TTC549 (cell line): Measurements from ENCODE around the gene JPH3.

Experiments used
- FAIRE-seq: peaks from 2 replicates; lab custom pipeline; 2012; peaks lifted over from hg19 to GRCh38; lab: Jason Lieb, UNC

JPH3 gene

DNA sequence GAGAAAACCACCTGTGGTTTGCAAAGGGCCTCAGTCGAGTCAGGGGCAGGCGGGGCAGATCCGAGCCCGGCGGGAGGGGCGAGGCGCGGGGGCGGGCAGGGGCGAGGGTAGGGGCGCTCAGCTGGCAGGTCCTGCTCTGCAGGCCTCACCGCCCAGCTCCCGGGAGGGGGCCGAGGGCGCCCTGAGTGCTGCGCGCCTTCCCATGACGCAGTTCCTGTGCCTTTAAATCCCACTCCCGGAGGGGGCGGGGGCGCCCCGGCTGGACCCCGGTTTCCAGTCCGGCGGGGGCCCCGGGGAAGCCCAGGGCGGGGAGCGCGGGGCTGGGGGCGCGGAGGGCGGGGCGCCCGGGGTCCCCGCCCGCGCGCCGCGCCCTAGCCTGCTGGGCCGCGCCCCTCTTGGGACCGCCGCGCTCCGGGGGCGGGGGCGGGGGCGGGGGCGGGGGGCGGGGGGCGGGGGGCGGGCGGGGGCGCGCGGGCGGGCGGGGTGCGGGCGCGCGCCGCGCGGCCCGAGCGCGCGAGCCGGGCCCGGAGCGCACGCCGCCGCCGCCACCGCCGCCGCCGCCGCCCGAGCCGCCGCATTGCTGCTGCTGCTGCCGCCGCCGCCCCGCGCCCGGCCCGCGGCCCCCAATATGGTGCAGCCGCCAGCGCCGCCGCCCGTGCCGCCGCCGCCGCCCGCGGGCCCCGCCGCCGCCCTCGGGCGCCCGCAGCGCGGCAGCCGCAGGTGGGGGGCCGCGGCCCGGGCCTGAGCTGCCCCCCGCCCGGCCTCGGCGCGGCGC lies at the start of gene JPH3:
Gene JPH3 (plus strand): TSS at position 508 of the 775 bp plus-strand sequence. CDS start 639 bp downstream, outside the sequence.
- FAIRE-seq: no peak

DNA sequence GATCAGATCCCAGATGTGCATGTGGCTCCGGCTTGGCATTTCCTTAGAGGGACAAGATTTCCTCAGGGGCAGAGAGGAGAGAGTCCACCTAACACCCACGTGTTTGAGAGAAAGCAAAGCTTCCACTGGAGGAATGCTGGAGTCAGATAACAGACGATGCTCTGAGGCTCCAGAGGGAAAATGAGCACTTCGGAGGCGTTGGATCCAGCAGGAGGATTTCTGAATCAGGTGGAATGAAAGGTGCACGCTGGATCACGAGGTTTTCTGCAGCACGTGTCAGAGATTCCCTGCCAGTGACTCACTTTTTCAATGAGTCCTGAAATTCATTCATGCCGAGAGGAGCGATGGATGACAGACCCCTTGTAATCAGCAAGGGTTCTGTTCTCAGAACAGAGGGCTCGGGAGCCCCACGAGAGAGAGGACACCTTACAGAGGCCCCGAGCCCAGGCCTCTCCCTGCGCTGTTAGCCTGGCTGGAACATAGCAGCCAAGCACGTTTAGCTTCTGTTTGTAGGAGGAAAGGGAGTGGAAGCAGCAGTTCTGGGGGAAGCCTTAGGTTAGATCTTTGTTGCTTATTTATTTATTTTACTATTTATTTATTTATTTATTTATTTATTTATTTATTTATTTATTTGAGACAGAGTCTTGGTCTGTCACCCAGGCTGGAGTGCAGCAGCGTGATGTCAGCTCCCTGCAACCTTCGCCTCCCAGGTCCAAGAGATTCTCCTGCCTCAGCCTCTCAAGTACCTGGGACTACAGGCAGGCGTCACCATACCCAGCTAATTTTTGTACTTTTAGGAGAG lies 49.3 kb upstream of the JPH3 start:
- FAIRE-seq: no peak

DNA sequence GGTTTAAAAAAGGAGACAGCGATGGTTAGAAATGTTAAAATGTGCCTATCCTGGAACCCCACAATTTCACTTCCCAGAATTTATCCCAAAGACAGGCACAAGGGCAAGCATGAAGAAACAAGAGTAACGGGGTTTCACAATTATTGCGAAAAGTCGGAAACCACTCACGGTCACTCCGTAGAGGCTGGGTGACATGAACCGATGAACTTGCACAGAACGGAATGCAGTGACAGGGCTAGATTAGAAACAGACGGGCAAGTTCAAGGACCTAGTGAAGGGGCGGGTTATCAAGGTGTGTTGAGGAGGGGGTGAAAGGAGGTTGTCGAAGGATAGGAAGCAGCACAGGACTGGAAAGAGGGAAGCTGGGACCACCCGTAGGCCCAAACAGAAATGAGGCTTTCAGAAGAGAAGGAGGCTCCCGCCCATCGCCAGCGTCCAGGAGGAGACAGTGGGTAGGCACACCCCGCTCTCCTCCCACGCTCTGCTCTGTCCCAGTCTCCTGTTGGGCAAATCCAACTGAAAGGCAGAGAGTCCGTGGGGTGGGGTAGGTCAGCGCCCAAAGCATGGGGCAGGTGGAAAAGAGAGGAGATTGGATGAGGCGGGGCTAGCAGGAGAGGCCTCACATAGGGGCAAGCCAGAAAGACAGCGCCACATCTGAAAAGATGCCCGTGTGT lies 47.4 kb upstream of the JPH3 start:
- FAIRE-seq: no peak

- no peak for FAIRE-seq
Observed at GRCh38 chr16:87555647-87556046, 46.7 kb upstream of the JPH3 start.

GRCh38 chr16:87556941-87557459 lies 45.3 kb upstream of the JPH3 start:
- FAIRE-seq: no peak

- no peak for FAIRE-seq
Observed at GRCh38 chr16:87558682-87559081, 43.6 kb upstream of the JPH3 start.

GRCh38 chr16:87559945-87560344 lies 42.4 kb upstream of the JPH3 start:
- no peak for FAIRE-seq

GRCh38 chr16:87560428-87561199 lies 41.7 kb upstream of the JPH3 start:
- no peak for FAIRE-seq

GRCh38 chr16:87561200-87562105 lies 40.9 kb upstream of the JPH3 start:
- FAIRE-seq: no peak

- no peak for FAIRE-seq
Observed at GRCh38 chr16:87562201-87562600, 40.1 kb upstream of the JPH3 start.

DNA sequence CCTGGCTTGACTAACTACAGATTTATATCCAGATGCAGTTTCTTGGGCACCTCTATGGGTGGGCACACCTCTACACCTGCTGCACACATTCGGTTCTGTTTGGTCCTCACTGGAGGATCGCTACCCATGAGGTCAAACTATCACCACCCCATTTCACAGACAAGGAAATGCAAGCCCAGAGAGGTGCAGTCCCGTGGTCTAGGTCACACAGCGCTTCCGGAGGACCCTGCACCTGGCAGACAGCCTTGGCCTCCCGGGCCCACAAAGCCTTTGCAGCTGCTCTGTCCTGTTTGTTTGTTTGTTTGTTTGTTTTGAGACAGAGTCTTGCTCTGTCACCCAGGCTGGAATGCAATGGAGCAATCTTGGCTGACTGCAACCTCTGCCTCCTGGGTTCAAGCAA lies 39.3 kb upstream of the JPH3 start:
- no peak for FAIRE-seq

DNA sequence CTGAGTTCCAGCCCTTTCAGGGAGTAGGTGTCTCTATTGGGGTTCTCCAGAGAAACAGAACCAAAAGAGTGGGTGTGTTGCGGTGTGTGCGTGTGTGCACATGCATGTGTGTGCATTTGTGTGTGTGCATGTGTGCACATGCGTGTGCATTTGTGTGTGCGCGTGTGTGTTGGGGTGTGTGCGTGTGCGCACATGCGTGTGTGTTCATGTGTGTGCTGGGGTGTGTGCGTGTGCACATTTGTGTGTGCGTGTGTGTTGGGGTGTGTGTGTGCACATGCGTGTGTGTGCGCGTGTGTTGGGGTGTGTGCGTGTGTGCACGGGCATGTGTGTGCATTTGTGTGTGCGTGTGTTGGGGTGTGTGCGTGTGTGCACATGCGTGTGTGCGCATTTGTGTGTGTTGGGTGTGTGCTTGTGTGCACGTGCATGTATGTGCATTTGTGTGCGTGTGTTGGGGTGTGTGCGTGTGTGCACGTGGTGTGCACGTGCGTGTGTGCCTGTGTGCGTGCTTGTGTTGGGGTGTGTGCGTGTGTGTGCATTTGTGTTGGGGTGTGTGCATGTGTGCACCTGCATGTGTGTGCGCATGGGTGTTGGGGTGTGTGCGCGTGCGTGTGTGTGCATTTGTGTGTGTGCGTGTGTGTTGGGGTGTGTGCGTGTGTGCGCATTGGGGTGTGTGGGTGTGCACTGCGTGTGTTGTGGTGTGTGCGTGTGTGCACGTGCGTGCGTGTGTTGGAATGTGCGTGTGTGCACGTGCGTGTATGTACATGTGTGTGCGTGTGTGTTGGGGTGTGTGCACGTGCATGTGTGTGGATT lies 38.4 kb upstream of the JPH3 start:
- FAIRE-seq: no peak

- no peak for FAIRE-seq
Observed at GRCh38 chr16:87564524-87564778, 37.9 kb upstream of the JPH3 start.

DNA sequence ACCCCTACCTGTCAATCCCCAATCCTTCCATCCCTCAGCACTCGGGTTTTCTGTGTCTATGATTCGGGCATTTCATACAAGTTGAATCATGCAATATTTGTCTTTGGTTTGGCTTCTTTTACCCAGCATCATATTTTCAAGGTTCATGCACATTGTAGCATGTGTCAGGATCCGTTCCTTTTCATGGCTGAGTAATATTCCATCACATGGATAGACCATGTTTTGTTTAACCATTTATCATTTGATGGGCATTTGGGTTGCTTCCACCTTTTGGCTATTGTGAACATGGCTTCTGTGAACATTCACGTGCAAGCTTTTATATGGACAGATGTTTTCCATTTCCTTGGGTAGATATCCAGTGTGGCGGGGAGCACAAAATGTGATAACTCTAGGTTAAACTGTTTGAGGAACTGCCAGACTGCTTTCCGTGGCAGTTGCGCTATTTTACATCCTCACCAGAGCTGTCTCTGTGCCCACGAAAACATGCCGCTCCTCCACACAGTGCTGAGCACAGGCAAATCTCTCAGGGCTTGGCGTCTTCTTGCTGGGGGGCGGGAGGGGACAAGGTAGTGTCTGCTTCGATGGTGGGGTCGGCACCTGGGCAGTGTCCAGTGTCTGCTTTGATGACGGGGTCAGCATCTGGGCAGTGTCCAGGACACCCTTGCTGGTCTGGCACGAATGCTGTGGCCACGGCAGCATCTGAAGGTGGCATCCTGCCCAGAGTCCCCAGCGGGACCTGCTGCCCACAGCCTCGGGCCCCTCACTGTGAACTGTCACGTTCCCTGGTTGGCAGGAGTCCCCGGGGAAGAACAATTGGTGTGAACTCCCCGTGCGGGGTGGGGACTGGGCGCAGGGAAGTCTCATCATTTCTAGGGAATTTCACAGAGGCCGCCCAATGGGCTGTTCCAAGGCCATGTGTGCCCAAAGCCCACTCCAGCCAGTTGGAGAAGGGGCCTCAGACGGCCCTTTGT lies 32.4 kb upstream of the JPH3 start:
- FAIRE-seq: no peak

DNA sequence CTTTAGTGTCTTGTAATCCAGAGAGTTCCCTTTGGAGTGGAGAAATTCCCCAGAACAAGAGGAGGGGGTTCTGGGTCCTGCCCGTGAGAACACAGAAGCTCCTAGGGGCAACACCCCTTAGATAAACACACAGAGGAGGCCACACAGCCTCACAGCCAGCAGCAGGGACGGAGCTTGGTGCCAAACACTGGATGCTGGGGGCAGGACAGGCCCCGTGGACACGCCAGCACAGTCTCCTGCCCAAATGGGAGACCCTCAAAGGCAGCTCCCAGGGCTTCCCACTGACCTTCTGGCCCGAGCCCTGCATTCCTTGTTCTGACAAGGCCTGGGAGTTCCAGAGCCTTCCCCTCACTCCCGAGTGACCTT lies 31.8 kb upstream of the JPH3 start:
- no peak for FAIRE-seq

DNA sequence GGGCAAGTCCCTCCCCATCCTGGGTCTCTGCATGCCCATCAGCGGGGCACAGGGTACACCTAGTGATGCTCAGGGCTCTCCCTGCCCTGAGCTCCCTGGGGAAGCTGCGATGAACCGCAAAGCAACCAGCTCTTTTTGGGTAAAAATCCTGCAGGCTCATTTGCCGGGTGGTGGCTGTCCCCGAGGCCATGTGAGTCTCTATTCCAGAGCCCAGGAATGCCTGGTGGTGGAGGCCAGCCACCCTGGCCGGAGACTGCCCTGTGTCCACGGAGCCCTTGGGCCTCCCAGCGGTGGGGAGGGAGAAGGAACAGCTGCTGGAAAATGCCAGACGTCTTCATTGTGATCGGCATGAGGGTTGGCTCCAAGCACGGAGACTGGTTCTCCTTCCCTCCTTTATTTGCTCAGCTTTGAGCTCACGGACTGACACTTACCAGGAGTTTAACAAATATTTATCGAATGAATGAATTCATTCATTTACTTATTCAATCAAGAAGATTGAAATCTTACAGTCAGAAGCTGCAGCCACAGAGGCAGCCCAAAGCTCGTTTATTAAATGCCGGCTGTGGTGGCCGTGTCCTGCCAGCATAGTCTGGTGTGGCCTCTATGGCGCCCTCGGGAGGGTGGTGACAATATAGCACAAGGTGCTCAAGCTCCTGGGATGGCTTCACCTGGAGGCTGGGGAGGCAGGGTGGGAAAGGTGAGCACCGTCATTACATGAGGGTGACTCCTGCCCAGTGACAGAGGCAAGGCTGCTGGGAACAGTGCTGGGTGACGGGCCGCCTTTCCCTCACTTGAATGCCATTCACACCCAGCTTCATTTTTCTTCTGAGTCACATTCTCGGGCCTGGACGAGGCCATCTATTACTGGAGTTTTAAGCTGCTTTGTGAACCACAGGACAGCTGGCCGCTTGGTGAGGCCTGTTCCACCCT lies 31.1 kb upstream of the JPH3 start:
- no peak for FAIRE-seq

- no peak for FAIRE-seq
Observed at GRCh38 chr16:87571868-87572244, 30.5 kb upstream of the JPH3 start.

DNA sequence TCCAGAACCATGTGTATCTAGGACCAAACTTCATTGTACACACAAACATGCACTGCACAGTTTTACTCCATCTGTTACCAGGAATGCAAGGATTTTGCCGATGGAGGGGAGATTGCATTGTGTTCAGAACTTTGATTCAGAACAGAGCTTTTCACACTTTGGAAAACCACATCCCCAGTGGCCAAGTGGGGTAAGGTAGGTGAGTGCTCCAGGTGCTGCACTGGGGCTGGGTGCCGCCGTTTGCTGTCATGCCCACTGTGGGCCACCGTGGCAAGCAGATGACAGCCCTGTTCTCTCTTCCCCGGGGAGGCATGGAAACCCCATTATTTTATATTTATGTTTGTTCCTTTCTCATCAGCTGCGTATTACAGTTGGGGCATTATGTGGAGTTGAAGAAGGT lies 29.3 kb upstream of the JPH3 start:
- no peak for FAIRE-seq
